ENCODE data around the gene TRPM2.
"Not testable (repeated sequence)": the region's sequence is repeated elsewhere in the genome, so short reads cannot be mapped to it uniquely, and the experiment has no call there.

Gene TRPM2

DNA sequence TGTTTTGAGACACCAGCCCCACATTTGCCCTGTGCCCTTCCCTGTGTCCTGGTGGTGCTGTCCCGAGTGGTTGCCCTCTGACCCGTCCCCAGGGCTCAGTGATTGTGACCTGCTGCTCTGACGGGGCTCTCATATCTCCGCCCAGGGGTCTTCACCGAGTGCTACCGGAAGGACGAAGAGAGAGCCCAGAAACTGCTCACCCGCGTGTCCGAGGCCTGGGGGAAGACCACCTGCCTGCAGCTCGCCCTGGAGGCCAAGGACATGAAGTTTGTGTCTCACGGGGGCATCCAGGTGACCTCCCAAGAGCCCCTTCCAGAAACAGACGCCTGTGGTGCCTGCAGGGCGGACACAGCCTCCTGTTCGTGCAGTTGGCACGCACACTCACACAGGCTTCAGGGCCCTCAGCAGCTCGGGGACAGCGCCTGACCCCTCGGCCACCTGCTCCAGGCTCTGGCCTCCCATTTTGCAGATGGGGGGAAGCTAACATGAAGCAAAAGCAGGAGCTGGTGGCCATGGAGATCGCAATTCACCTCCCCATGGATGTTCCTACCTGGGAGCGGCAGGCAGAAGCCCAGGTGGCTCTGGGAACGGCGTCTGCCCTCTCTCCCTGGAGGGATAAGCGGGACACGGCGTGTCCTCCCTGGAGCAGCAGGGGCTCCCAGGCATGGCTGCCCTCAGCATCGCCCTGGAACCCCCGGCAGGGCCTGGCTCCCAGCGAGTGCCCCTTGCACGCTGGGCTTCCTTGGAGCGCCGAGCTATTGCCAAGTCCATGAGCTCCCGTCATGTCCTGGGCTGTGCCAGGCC is 45.9 kb downstream of the TRPM2 start:
- DNase-seq = no peak

DNA sequence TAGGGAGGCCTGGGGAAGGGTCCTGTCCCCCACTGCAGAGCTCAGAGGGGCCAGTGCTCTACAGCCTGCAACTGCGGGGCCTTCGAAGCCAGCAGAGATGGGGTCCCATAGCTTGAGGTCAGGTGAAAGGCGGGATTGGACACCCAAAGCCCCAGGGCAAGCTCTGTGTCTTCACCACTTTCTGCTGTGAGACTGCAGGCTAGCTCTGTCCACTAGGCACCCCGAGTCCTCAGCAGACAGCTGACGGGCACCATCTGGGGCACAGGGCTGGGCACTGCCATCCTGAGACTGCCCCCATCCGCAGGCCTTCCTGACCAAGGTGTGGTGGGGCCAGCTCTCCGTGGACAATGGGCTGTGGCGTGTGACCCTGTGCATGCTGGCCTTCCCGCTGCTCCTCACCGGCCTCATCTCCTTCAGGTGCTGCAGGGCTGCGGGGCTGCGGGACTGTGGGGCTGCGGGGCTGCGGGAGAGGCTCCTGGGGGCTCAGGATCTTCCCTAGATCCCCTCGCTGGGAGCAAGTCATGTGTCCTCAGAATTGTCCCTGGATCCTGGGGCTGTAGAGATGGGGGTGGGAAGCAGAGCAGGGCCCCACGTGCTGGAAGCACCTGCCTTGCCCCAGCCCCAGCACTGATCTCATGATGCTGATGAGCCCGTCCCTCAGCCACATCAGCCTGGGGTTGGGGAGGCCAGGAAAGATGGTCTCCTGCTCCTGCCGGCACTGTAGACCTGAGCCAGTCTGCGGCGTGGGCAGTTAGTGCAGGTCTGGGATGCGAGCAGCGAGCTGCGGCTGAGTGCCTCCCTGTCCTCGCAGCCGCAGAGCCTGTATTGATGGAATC is 46.8 kb downstream of the TRPM2 start:
- no peak for DNase-seq

DNA sequence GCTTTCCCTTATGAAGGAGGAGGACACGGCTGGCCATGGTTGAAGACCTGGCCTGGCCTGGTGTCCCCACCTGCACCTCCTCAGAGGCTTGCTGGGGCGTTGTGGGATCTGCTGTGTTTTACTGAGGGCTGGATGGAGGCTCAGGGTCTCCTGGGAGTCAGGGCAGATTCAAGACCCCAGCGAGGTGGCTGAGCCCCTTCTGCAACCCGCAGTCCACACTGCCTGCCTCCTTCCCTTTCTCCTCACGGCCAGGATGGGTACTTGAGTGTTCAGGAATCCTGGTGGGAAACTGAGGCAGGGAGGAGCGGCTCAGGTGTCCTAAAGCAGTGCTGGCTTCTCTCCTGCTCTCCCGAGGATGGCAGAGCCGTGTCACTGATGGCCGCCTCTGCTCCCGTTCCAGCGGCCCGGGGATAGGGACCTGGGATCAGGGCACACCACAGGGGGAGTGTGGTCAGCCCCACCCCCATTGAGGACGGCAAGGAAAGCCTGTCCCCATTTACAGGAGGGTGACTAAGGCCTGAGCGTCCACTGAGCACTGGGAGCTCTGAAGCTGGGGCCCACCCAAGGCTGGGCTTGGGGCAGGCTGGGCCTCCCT is 47.5 kb downstream of the TRPM2 start:
- no peak for DNase-seq

DNA sequence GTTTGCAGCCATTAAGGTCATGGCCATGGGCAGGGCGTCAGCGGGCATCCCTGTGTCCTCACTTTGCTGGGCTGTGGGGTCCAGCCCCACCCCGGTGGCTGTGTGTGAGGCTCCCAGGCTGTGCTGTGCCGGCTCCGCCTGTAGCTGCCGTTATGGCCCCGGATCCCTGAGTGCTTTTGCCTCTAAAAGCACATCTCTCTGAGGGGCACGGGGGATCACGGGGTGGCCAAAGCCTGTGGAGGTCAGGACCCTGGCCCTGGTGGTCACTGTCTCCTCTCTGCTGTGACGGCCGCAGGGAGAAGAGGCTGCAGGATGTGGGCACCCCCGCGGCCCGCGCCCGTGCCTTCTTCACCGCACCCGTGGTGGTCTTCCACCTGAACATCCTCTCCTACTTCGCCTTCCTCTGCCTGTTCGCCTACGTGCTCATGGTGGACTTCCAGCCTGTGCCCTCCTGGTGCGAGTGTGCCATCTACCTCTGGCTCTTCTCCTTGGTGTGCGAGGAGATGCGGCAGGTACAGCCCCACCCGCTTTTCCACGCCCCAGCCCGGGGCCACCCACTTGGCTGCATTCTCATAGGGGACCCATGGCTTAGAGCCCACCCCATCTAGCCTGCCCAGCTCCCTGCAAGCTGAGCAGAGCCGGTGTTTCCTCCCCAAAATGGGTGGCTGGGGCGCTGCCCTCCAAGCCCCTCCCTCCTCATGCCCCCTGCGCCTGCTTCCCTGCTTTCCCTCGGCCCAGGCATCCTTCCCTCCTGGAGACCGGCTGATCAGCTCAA is 48.2 kb downstream of the TRPM2 start:
- no peak for DNase-seq

DNA sequence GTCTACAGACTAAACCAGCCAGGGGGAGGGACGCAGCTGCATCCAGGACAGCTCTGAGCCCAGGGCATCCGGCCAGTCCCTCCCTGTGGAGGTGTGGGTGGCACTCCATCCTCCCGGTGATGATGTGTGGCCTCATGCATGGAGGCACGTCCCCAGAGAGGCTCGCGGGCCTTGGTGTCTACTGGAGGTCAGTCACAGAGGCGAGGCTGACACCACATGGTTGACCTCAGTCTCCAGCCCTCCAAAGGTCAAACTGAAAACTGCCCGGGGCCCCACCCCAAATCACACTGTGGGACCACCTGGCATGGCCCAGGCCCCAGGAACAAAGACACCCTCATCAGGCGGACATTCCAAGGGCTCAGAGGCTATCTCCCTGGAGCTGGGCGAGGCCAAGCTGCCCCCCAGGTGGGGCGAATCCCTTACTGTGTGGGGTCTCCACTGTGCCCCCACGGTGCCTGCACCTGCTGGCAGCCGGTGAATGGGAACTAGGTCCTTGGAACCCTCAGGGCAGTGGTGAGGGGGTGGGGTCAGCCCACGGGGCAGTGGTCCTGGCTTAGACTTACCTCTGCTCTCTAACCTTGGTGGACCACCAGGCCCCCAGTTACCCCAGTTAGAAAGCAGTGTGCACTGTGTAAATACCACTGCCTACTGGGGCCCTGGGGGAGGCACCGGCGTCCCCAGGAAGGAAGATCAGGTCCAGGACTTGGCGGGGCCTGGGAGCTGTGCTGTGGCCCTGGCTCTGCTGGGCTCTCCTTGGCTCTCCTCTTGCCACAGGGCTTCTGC is 49.1 kb downstream of the TRPM2 start:
- DNase-seq = no peak

DNA sequence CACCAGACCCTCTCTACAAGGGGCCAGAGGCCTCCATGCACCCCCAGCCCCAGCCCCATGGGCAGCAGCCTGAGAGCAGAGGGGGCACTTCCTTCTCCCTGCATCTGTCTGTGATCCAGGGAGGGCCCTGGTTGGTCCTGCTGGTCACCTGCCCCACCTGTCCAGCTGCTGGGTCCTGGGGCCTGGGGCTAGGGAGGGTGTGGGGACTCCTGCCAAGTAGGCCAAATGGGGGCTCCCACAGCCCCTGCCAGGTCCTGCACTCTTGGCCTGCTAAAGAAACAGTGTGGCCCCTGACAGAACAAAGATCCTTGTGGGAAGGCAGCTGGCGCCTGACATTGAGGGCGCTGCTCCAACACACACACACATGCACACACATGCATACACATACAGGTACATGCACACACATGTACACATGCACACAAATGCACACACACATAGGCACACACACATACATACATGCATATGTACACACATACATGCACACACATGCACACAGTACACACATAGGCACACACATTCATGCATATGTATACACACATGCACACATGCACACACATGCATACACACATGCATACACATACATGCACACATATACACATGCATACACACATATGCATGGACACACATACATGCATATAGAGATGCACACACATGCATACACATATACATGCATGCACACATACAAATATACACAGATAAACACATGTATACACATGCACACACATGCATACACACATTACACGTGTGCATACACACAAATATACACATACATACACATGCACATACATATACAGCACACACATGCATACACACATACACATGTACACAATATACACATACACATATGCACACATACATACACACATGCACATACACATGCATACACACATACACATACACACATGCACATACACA is 49.9 kb downstream of the TRPM2 start:
- DNase-seq = no peak

DNA sequence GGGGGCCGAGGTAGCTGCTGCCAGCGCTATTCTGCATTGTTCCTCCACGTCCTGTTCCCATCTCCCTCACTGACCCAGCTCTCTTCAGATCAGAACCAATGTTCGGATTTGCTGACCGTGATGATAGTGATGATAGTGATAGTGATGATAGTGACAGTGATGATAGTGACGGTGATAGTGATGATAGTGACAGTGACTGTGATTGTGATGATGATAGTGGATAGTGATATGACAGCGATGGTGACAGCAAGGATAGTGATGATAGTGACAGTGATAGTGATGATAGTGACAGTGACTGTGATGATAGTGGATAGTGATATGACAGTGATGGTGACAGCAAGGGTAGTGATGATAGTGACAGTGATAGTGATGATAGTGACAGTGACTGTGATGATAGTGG is 51.1 kb downstream of the TRPM2 start:
- not testable (repeated sequence) for DNase-seq

DNA sequence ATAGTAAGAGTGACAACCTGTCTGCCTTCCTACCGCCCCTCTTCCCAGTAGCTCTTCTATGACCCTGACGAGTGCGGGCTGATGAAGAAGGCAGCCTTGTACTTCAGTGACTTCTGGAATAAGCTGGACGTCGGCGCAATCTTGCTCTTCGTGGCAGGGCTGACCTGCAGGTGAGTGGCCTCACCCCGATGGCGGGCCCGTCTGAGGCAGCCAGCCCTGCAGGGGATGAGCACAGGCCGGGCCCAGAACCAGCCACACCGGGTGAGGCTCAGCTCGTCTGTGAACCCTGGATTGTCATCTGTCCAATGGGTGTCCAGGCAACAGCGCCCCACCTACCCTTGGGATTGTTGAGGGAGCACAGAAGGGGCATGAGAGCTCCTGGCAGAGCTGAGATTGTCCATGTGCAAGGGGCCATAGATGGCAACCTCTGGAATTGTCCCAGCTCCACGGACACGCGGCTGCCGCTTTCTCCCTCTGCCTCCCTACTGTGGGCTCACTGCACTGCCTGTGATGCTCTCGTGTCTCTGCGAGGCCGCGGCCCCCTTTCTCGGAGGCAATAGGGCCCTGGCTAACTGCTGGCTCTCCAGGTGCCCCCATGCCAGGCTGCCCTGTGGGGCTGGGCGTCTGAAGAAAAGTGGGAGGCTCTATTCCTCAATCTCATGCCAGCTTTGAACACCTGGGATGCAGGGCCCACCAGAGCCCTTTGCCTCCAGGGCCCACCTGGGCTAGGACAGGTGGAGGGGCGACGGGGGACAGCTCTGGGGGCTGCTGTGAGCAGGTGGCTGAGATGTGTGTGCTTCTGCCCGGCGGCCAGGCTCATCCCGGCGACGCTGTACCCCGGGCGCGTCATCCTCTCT is 51.9 kb downstream of the TRPM2 start:
- DNase-seq = no peak

DNA sequence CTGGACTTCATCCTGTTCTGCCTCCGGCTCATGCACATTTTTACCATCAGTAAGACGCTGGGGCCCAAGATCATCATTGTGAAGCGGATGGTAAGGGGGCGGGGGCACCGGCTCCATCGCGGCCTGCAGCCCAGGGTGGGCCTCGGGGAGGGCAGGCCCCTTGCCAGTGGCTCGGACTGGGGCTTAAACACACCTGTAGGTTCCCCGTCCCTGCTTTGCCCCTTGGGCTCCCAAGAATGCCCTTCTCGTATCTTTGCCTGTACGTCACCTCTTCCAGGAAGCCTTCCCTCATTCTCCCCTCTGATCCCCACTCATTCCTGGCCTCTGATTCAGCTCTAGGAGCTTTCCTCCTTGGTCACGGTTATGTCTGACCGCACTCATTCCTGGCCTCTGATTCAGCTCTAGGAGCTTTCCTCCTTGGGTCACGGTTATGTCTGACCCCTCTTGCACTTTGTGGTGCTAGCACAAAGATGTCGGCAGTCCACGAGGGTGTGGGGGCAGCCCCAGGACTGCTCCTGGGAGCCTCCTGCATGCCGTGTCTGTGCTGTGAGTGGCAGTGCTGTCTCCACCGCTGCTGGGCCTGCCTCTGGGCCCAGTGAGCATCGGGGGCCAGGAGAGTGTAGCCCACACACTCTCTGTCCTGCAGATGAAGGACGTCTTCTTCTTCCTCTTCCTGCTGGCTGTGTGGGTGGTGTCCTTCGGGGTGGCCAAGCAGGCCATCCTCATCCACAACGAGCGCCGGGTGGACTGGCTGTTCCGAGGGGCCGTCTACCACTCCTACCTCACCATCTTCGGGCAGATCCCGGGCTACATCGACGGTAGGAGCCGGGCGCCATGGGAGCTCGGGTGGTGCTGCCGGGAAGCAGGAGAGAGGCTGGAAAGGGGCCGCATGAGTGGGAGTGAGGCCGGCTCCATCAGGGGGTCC is 52.8 kb downstream of the TRPM2 start:
- no peak for DNase-seq

DNA sequence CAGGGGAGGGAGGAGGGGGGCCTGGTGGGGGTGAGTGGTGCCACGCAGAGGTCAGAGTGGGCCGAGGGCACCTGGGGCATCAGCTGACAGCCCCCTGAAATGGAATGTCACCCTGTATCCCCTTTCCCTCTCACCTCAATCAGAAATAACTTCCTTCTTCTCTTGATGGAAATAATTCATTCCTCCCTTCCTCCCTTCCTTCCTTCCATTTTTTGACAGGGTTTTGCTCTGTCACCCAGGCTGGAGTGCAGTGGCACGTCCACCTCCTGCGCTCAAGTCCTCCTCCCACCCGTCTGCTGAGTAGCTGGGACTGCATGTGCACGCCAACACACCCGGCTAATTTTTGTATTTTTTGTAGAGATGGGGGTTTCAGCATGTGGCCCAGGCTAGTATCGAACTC is 53.5 kb downstream of the TRPM2 start:
- DNase-seq = no peak

DNA sequence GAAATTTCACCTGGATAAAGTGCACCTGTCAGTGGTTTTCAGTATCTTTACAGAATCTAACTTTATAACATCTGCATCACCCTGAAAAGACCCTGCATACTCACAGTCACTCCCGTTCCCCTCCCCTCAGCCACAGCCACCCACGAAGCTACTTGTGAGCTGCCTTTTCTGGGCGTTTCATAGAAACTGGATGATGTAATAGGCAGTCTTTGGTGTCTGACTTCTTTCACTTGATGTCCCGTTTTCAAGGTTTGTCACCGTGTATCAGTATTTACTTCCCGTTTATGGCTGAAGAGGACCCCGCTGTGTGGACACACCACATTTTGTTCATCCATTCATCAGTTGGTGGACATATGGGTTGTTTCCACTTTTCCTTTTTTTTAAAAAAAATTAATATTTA is 54.1 kb downstream of the TRPM2 start:
- DNase-seq = peak; percentile 68

DNA sequence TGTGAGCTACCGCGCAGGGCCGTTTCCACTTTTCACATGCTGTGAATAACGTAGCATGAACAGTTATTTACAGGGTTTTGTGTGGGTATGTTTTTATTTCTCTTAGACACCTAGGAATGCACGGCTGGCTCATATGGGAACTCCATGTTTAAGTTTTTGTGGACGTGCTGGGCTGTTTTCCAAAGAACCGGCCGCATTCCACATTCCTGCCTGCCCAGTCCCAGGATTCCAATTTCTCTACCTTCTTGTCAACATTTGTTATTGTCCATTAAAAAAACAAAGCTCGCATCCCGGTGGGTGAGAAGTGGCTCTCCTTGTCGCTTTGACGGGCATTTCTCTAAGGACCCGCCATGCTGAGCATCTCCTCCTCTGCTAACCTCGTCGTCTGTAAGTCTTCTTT is 54.8 kb downstream of the TRPM2 start:
- no peak for DNase-seq

DNA sequence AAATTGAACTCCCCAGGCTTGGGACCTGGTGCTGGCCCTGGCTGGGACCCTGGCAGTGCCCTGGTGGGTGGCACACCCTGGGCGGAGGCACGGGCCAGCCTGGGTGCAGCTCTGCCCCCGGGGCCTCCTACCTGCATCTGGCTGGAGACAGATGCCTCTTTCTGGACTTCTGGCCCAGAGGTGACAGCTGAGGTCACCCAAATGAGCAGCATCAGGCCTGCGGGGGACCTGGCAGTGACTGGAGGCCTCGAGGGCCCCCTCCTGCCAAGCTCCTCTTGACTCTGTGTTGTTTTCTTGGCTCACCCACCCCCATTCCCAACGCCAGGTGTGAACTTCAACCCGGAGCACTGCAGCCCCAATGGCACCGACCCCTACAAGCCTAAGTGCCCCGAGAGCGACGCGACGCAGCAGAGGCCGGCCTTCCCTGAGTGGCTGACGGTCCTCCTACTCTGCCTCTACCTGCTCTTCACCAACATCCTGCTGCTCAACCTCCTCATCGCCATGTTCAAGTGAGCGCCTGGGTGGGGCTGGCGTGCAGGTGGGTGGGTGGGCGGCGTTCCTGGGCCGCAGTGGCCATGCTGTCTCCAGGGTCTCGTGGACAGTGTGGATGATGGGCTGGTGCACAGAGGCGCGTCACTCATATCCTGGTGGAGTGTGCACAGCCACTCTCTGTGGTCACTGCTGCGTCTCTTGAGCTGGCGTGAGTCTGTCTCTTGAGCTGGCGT is 60.3 kb downstream of the TRPM2 start:
- no peak for DNase-seq

DNA sequence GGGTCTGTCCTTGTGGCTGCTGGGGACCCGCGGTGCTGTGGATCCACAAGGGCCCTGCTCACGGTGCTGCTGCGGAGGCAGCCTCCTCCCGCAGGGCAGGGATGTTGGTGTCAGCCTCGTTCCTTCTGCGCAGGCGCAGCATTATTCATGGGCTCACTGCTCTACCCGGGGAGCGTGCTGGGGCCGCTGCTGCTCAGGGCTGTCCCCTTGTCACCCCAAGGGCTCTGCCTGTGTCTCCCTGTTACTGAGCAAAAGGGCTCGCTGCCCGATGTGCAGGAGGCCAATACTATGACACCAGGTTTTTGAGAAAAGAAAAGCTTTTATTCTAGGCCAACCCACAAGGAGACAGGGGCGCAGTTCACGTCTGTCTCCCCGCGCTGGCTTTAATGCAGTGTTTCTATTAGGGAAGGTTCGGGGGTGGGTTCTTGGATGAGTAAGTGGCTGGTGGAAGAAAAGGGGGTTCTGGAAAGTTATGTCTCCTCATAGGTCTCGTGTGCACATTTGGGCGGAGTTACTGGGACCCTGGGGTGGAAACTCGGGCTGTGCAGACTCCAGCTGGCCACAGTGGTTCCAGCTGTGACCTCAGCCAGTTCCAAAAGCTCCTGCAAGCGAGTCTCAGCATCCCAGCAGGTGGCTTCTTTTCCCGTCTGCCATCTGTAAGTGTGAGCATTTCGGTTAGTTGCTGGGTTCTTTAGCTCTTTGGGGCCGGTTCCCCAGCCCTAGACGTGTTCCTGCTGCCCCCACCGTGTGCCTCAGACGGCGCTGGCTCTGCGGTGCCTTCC is 61.1 kb downstream of the TRPM2 start:
- no peak for DNase-seq

DNA sequence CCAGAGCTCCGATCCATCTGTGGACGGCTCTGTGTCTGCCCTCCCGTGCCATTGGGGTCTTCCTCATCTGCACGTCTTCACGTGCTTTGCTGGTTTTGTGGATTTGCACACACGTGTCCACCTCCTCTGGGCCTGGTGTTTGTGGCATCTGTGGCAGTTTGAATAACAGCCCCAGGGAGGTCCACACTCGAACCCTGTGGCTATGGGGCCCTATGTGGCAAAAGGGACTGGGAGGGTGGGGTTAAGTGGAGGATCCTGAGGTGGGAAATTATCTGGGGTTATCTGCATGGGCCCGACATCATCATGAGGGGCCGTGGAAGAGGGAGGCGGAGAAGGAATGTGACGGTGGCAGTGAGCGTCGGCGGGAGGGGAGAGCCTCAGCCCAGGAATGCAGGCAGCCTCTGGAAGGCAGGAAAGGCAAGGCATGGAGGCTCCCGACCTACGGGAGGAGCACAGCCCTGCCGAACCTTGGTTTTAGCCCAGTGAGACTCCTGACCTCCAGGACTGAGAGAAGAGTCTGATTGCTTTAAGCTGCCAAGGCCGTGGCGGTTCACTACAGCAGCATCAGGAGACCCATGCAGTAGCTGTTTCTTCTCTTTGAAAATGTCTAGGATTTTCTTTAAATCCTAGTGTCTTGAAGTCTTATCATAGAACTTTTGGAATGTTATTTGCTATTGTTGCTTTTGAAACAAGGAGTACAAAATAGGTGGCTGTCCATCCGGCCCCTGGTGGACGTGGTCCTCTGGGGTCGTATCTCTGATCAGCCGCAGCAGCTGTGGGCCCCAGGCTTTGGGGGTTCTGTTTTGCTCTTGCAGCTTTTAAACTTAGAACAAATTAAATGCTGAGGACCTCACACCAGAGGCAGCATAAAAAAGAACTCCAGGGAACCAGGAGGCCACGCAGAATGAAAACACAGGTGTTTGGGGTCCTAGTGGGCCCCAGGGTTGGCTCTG is 61.9 kb downstream of the TRPM2 start:
- DNase-seq = no peak

DNA sequence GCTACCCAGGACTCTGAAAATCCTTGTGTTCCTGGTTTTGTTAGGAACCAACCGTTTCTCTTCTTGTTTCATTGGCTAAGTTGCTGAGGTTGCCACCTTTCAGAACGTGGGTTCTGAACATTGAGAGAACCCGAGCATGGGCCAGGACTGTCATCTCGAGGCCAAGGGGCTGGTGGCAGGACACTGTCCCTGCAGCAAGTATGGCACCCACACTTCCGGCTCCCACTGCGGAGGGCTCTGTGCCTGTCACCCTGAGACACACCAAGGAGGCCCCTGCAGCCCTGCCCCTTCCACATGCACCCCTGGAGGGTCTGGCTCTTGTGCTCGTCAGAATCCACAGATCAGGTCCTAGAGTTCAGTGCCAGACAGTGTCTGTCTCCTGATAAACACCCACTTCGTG is 62.8 kb downstream of the TRPM2 start:
- no peak for DNase-seq

All from inflammatory macrophage treated with lipopolysaccharide for 4 hours (primary cell).